HG03558 (cell line): ENCODE data around the gene SPTA1.
"Not testable (repeated sequence)": the region's sequence is repeated elsewhere in the genome, so short reads cannot be mapped to it uniquely, and the experiment has no call there.

ENCODE experiments used
- ATAC-seq: cut with Tn5 transposase; IDR thresholded peaks from one replicate; pipeline ENCODE4 v1.9.1; 2021; ENCODE audit warnings: moderate number of reproducible peaks; ENCODE audit not compliant: unreplicated experiment; ENCODE audit errors: extremely low read depth

SPTA1 gene

GRCh38 chr1:158688343-158688742 lies 1.8 kb upstream of the SPTA1 start:
- ATAC-seq: not testable (repeated sequence)

GRCh38 chr1:158687037-158687436 lies 522 bp upstream of the SPTA1 start:
- ATAC-seq: no peak

- no peak for ATAC-seq
Observed at GRCh38 chr1:158685085-158685484, 1.4 kb downstream of the SPTA1 start.

GRCh38 chr1:158681606-158682005 lies 4.9 kb downstream of the SPTA1 start:
- no peak for ATAC-seq

- no peak for ATAC-seq
Observed at GRCh38 chr1:158679289-158679688, 7.2 kb downstream of the SPTA1 start.

- no peak for ATAC-seq
Observed at GRCh38 chr1:158675563-158676323, 10.8 kb downstream of the SPTA1 start.

GRCh38 chr1:158674302-158674701 lies 12.2 kb downstream of the SPTA1 start:
- ATAC-seq: no peak

- ATAC-seq: no peak
Observed at GRCh38 chr1:158666037-158666436, 20.5 kb downstream of the SPTA1 start.

GRCh38 chr1:158654571-158654970 lies 31.9 kb downstream of the SPTA1 start:
- ATAC-seq: no peak

- no peak for ATAC-seq
Observed at GRCh38 chr1:158654086-158654485, 32.4 kb downstream of the SPTA1 start.

GRCh38 chr1:158652721-158653334 lies 33.7 kb downstream of the SPTA1 start:
- no peak for ATAC-seq

- no peak for ATAC-seq
Observed at GRCh38 chr1:158649052-158649451, 37.5 kb downstream of the SPTA1 start.

GRCh38 chr1:158646465-158646864 lies 40.0 kb downstream of the SPTA1 start:
- no peak for ATAC-seq

GRCh38 chr1:158644449-158644848 lies 42.1 kb downstream of the SPTA1 start:
- no peak for ATAC-seq

- no peak for ATAC-seq
Observed at GRCh38 chr1:158638904-158639303, 47.6 kb downstream of the SPTA1 start.

GRCh38 chr1:158638146-158638545 lies 48.4 kb downstream of the SPTA1 start:
- no peak for ATAC-seq

GRCh38 chr1:158613764-158614163 lies 72.8 kb downstream of the SPTA1 start:
- ATAC-seq: no peak

- no peak for ATAC-seq
Observed at GRCh38 chr1:158611916-158612315, 74.6 kb downstream of the SPTA1 start.

GRCh38 chr1:158607296-158607695 lies 79.2 kb downstream of the SPTA1 start:
- ATAC-seq: no peak

- no peak for ATAC-seq
Observed at GRCh38 chr1:158604968-158605367, 81.5 kb downstream of the SPTA1 start, which contains the start of gene OR10Z1. Gene OR10Z1, plus strand, starts transcription at chr1:158605268. Its CDS starts 1,171 bp downstream, at chr1:158606439.

GRCh38 chr1:158600735-158601134 lies 85.8 kb downstream of the SPTA1 start:
- ATAC-seq: no peak

GRCh38 chr1:158586942-158587341 lies 99.6 kb downstream of the SPTA1 start:
- no peak for ATAC-seq
